Measurements from ENCODE around the gene PCDH15. TPM values are rescaled to one million over a fixed set of nuclear protein-coding genes. Genes with fewer than 3 reads are reported as not detected.

Gene PCDH15
- total and polyA plus RNA-seq, 2 of the 13 experiments (the other 11 are each of a cell fraction or from before 2014, with no cell fraction given), result not detected

GRCh38 chr10:54011117-54011516 lies 789.9 kb downstream of the PCDH15 start:
- Histone ChIP-seq H3K79me2 (ENCODE audit: insufficient read depth, low read length) (no peaks in the 10 kb centered on the region), H3K27ac (ENCODE audit: extremely low read length, insufficient read depth, low read length) (no peak overlapping the region), H2AFZ (ENCODE audit: low read length) (no peak overlapping the region), H3K27me3 (ENCODE audit: control insufficient read depth in 1 of 2, insufficient read depth in 2 of 2, low read length in 2 of 2) (no peaks in the 10 kb centered on the region), H3K9me3 (ENCODE audit: low read length) (no peaks in the 10 kb centered on the region), H4K20me1 (ENCODE audit: insufficient read depth, low read length) (no peaks in the 10 kb centered on the region), H3K4me3 (replicated peaks in 1 of 3; ENCODE audit: insufficient read depth in 1 of 3, low read depth in 2 of 3, low read length in 3 of 3) (no peak overlapping the region), H3K9ac (ENCODE audit: insufficient read depth, low read depth, low read length) (no peak overlapping the region), H3K4me1 (ENCODE audit: insufficient read depth, low read length) (no peaks in the 10 kb centered on the region), H3K4me2 (ENCODE audit: low read depth, low read length) (no peak overlapping the region), H3K36me3 (replicated peaks in 1 of 2; ENCODE audit: control insufficient read depth in 1 of 2, insufficient read depth in 2 of 2, low read length in 2 of 2) (no peaks in the 10 kb centered on the region)
- intact Hi-C loops (cut with micrococcal nuclease; ENCODE audit: unreplicated experiment) (no loop called here), in situ Hi-C loops (cut with HindIII; ENCODE audit: extremely low pct_ligation_motif_present, low pct_unique_long_range_greater_than_20kb) (no loop called here)
- POLR2A ChIA-PET, result no interaction called here
- TF ChIP-seq MED8 (CRISPR knock-in tag; IDR thresholded peaks at IDR 0.05; ENCODE audit: insufficient replicate concordance) (no peak), CBX2 (IDR thresholded peaks at IDR 0.05; ENCODE audit: low read depth, low read length) (no peak), CBX2 (CRISPR knock-in tag; IDR thresholded peaks at IDR 0.05; ENCODE audit: low read depth) (no peak), HNRNPUL1 (IDR thresholded peaks at IDR 0.05; ENCODE audit: low read depth, low read length) (no peak), HNRNPK (IDR thresholded peaks at IDR 0.05; ENCODE audit: low read depth, low read length, poor library complexity, severe bottlenecking) (no peak), MTA3 (CRISPR knock-in tag; IDR thresholded peaks at IDR 0.05) (no peak), ZNF672 (CRISPR knock-in tag; IDR thresholded peaks at IDR 0.05) (no peak), ZFP37 (CRISPR knock-in tag; IDR thresholded peaks at IDR 0.05; ENCODE audit: borderline replicate concordance) (no peak), ZBTB43 (CRISPR knock-in tag; conservative IDR thresholded peaks at IDR 0.05) (no peak)
- DNase-seq (ENCODE audit: low spot score), result no peak
- no peak for FAIRE-seq
- no CpG with 5 or more reads among the region's 1 CpG for WGBS (ENCODE audit: low lambda C conversion rate)
- CTCF ChIA-PET (ENCODE audit: low intra/inter-chr PET ratio, low total read pairs), result no interaction called here
- no peak for ATAC-seq
- no TSS peak for BruUV-seq (replicated peaks)

Data from HepG2 (cell line).